COR-L47 (cell line): ENCODE data around the gene TSPAN18.

Experiments
- DNase-seq: peaks from one replicate; lab custom pipeline; 2025; lab: John Stamatoyannopoulos, UW

Gene TSPAN18

GRCh38 chr11:44823868-44824267 is 97.1 kb downstream of the TSPAN18 start:
- DNase-seq = no peak

GRCh38 chr11:44824300-44824704 is 97.5 kb downstream of the TSPAN18 start:
- no peak for DNase-seq

- DNase-seq = no peak
Measured at GRCh38 chr11:44825058-44825785, 98.5 kb downstream of the TSPAN18 start.

GRCh38 chr11:44826922-44827643 is 100.3 kb downstream of the TSPAN18 start:
- DNase-seq = no peak

GRCh38 chr11:44828296-44828695 is 101.5 kb downstream of the TSPAN18 start:
- DNase-seq = no peak

- DNase-seq = no peak
Measured at GRCh38 chr11:44829838-44830237, 103.1 kb downstream of the TSPAN18 start.

- no peak for DNase-seq
Measured at GRCh38 chr11:44831605-44832394, 105.0 kb downstream of the TSPAN18 start.

- no peak for DNase-seq
Measured at GRCh38 chr11:44832452-44832851, 105.7 kb downstream of the TSPAN18 start.

- DNase-seq = no peak
Measured at GRCh38 chr11:44833221-44833876, 106.6 kb downstream of the TSPAN18 start.

- peak; percentile 42 for DNase-seq
Measured at GRCh38 chr11:44833877-44834452, 107.2 kb downstream of the TSPAN18 start.

GRCh38 chr11:44834846-44835245 is 108.1 kb downstream of the TSPAN18 start:
- DNase-seq = no peak

GRCh38 chr11:44835296-44835695 is 108.5 kb downstream of the TSPAN18 start:
- no peak for DNase-seq

GRCh38 chr11:44835938-44836337 is 109.2 kb downstream of the TSPAN18 start:
- no peak for DNase-seq

- DNase-seq = no peak
Measured at GRCh38 chr11:44837661-44838060, 110.9 kb downstream of the TSPAN18 start.

- no peak for DNase-seq
Measured at GRCh38 chr11:44839458-44840084, 112.8 kb downstream of the TSPAN18 start.

- DNase-seq = no peak
Measured at GRCh38 chr11:44840085-44840478, 113.3 kb downstream of the TSPAN18 start.

GRCh38 chr11:44840521-44841251 is 113.9 kb downstream of the TSPAN18 start:
- no peak for DNase-seq

GRCh38 chr11:44842220-44842619 is 115.5 kb downstream of the TSPAN18 start:
- DNase-seq = no peak

GRCh38 chr11:44846852-44847251 is 120.1 kb downstream of the TSPAN18 start:
- DNase-seq = no peak

GRCh38 chr11:44847316-44847715 is 120.6 kb downstream of the TSPAN18 start:
- no peak for DNase-seq
